ENCODE data around the gene BAIAP2. TPM values are rescaled to one million over a fixed set of nuclear protein-coding genes. Genes with fewer than 3 reads are reported as not detected.

The BAIAP2 gene
- total and polyA plus RNA-seq, 12 donors, result 3.1 to 33.4 (median 14.6) TPM

- WGBS, 4 donors, result 28 to 48% (median 44%) methylated on average over 7 to 28 of the region's 28 CpGs
- Histone ChIP-seq H3K4me1 (replicated peaks in 1 of 2) (peaks cover 17 to 70% of the 10 kb centered on the region in 2 donors), H3K27ac (peak overlapping the region in 4 of 5 donors; percentile 49 to 89 (median 71)), H3K4me3 (no peak overlapping the region), H3K27me3 (no peaks in the 10 kb centered on the region), H3K9me3 (replicated peaks in 1 of 3) (no peaks in the 10 kb centered on the region), H3K36me3 (replicated peaks in 1 of 2) (no peaks in the 10 kb centered on the region)
- DNase-seq, result peak; percentile 69 to 94 (median 76)
- intact Hi-C loops (cut with DNase I), result no loop called here
- no peak for TF ChIP-seq CTCF (IDR thresholded peaks at IDR 0.05)
- no peak for TF ChIP-seq POLR2A (IDR thresholded peaks at IDR 0.05)
These were observed 10.0 kb downstream of the BAIAP2 start for GRCh38 chr17:81044764-81045589.

GRCh38 chr17:81045590-81046095 lies 10.7 kb downstream of the BAIAP2 start:
- peaks cover 14 to 70% of the 10 kb centered on the region in 2 donors for H3K4me1 ChIP-seq (replicated peaks in 1 of 2)
- no peak overlapping the region for H3K4me3 ChIP-seq
- intact Hi-C loops (cut with DNase I), result no loop called here
- no peaks in the 10 kb centered on the region for H3K9me3 ChIP-seq (replicated peaks in 1 of 3)
- TF ChIP-seq POLR2A (IDR thresholded peaks at IDR 0.05) (no peak), CTCF (IDR thresholded peaks at IDR 0.05) (no peak)
- H3K36me3 ChIP-seq (replicated peaks in 1 of 2), result no peaks in the 10 kb centered on the region
- peak overlapping the region in 4 of 5 donors; percentile 49 to 89 (median 71) for H3K27ac ChIP-seq
- H3K27me3 ChIP-seq, result no peaks in the 10 kb centered on the region
- 59 to 80% (median 71%) methylated on average over 1 to 9 of the region's 9 CpGs for WGBS, 4 donors
- DNase-seq, result no peak

GRCh38 chr17:81046132-81046769 lies 11.3 kb downstream of the BAIAP2 start:
- TF ChIP-seq POLR2A (IDR thresholded peaks at IDR 0.05), result no peak
- TF ChIP-seq CTCF (IDR thresholded peaks at IDR 0.05), result no peak
- H3K27ac ChIP-seq, result peak overlapping the region in 2 of 5 donors; percentile 82 to 89
- H3K36me3 ChIP-seq (replicated peaks in 1 of 2), result no peaks in the 10 kb centered on the region
- H3K4me3 ChIP-seq, result no peak overlapping the region
- no peak for DNase-seq
- intact Hi-C loops (cut with DNase I), result no loop called here
- peaks cover 8 to 64% of the 10 kb centered on the region in 2 donors for H3K4me1 ChIP-seq (replicated peaks in 1 of 2)
- WGBS, 4 donors, result 80 to 88% (median 84%) methylated on average over 9 to 17 of the region's 17 CpGs
- no peaks in the 10 kb centered on the region for H3K9me3 ChIP-seq (replicated peaks in 1 of 3)
- H3K27me3 ChIP-seq, result no peaks in the 10 kb centered on the region

- intact Hi-C loops (cut with DNase I), result no loop called here
- Histone ChIP-seq H3K4me3 (no peak overlapping the region), H3K27ac (peak overlapping the region in 1 of 5 donors; percentile 61), H3K4me1 (replicated peaks in 1 of 2) (peaks cover 8 to 60% of the 10 kb centered on the region in 2 donors), H3K27me3 (no peaks in the 10 kb centered on the region), H3K9me3 (replicated peaks in 1 of 3) (no peaks in the 10 kb centered on the region), H3K36me3 (replicated peaks in 1 of 2) (no peaks in the 10 kb centered on the region)
- no peak for DNase-seq
- TF ChIP-seq CTCF (IDR thresholded peaks at IDR 0.05) (no peak), POLR2A (IDR thresholded peaks at IDR 0.05) (no peak)
- WGBS, 4 donors, result 82 to 93% (median 87%) methylated on average over 13 to 18 of the region's 18 CpGs
These were observed 11.9 kb downstream of the BAIAP2 start for GRCh38 chr17:81046770-81047359.
